Measurements from ENCODE around the gene MARCOL.

DNA sequence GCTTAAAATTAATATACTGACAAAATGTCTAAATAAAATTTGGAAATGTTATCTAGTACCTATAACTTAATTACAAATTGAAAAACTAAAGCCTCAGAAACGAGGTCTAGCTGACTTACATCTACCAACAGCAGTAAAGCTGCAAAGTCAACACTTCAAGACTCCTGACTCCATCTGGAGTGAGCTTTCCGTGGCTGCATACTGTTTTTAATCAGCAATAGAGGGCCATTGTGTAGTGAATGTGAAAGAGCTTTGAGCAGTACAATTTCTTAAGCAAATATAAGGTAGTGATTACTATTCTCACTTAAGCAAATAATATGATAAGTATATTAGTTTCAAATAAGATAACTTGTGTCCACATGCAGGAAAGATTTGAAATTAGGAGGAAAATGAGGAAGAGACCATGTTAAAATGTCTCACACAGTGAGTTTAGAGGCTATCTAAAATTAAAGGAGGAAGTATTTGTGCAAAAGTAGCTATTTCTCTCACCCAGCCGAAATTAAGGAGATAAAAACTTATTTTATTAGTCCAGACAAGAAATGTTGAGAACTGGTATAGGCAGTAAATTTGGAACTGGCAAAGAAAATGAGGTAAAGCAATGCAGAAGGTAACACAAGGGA, 29.1 kb upstream of the MARCOL start:
- TF ChIP-seq, protein P1, sequence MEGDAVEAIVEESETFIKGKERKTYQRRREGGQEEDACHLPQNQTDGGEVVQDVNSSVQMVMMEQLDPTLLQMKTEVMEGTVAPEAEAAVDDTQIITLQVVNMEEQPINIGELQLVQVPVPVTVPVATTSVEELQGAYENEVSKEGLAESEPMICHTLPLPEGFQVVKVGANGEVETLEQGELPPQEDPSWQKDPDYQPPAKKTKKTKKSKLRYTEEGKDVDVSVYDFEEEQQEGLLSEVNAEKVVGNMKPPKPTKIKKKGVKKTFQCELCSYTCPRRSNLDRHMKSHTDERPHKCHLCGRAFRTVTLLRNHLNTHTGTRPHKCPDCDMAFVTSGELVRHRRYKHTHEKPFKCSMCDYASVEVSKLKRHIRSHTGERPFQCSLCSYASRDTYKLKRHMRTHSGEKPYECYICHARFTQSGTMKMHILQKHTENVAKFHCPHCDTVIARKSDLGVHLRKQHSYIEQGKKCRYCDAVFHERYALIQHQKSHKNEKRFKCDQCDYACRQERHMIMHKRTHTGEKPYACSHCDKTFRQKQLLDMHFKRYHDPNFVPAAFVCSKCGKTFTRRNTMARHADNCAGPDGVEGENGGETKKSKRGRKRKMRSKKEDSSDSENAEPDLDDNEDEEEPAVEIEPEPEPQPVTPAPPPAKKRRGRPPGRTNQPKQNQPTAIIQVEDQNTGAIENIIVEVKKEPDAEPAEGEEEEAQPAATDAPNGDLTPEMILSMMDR (conservative IDR thresholded peaks at IDR 0.05 in 1 of 2, IDR thresholded peaks at IDR 0.05 in 1 of 2; ENCODE audit: extremely low read depth in 1 of 2, insufficient read depth in 1 of 2, low read depth in 1 of 2, low read length in 2 of 2) = no peak
- TF ChIP-seq EZH2 (IDR thresholded peaks at IDR 0.05; ENCODE audit: borderline replicate concordance, low read length) = no peak

Measured in mammary epithelial cell (primary cell).